ENCODE measurements around the gene TMEM50B.
"Not testable (repeated sequence)": the region's sequence is repeated elsewhere in the genome, so short reads cannot be mapped to it uniquely, and the experiment has no call there.

TMEM50B gene

GRCh38 chr21:33479679-33480480 is at the start of gene TMEM50B:
Gene TMEM50B, minus strand, starts transcription at chr21:33479974. Its CDS starts 11,089 bp downstream, at chr21:33468885.
- DNase-seq = peak; percentile 75 to 99 (median 96)

GRCh38 chr21:33522953-33523349 is 43.2 kb upstream of the TMEM50B start:
- no peak for DNase-seq

- no peak for DNase-seq
Measured at GRCh38 chr21:33522297-33522952, 42.7 kb upstream of the TMEM50B start.

GRCh38 chr21:33518899-33519298 is 39.1 kb upstream of the TMEM50B start:
- no peak for DNase-seq

GRCh38 chr21:33514229-33514628 is 34.5 kb upstream of the TMEM50B start:
- no peak for DNase-seq

- no peak for DNase-seq
Measured at GRCh38 chr21:33512481-33512880, 32.7 kb upstream of the TMEM50B start.

- DNase-seq = no peak
Measured at GRCh38 chr21:33511639-33512038, 31.9 kb upstream of the TMEM50B start.

- DNase-seq = peak in 40 of 56 donors; percentile 2 to 77 (median 31)
Measured at GRCh38 chr21:33510826-33511225, 31.1 kb upstream of the TMEM50B start.

- not testable (repeated sequence) for DNase-seq
Measured at GRCh38 chr21:33507003-33507402, 27.2 kb upstream of the TMEM50B start.

GRCh38 chr21:33505833-33506232 is 26.1 kb upstream of the TMEM50B start:
- DNase-seq = no peak

GRCh38 chr21:33496345-33496744 is 16.6 kb upstream of the TMEM50B start:
- no peak for DNase-seq

- no peak for DNase-seq
Measured at GRCh38 chr21:33495743-33496142, 16.0 kb upstream of the TMEM50B start.

- no peak for DNase-seq
Measured at GRCh38 chr21:33493756-33494155, 14.0 kb upstream of the TMEM50B start.

GRCh38 chr21:33492571-33492970 is 12.8 kb upstream of the TMEM50B start:
- no peak for DNase-seq

GRCh38 chr21:33491373-33492102 is 11.8 kb upstream of the TMEM50B start, which contains the start of gene DNAJC28:
Gene DNAJC28, minus strand, starts transcription at chr21:33491716. Its CDS starts 2,323 bp downstream, at chr21:33489393.
- peak; percentile 38 to 98 (median 93) for DNase-seq

GRCh38 chr21:33490991-33491372 is 11.2 kb upstream of the TMEM50B start:
- DNase-seq = peak in 1 of 56 donors; percentile 36

- DNase-seq = no peak
Measured at GRCh38 chr21:33488936-33489335, 9.2 kb upstream of the TMEM50B start.

- DNase-seq = no peak
Measured at GRCh38 chr21:33487996-33488395, 8.2 kb upstream of the TMEM50B start.

- DNase-seq = no peak
Measured at GRCh38 chr21:33481314-33481943, 1.7 kb upstream of the TMEM50B start.

GRCh38 chr21:33480481-33481103 is 818 bp upstream of the TMEM50B start:
- DNase-seq = no peak

Data from nucleus accumbens (tissue), 56 donors.